Astrocyte (in vitro differentiated cells and primary cell): ENCODE results near the gene HSPB7. TPM values are rescaled to one million over a fixed set of nuclear protein-coding genes. Genes with fewer than 3 reads are reported as not detected.
"Not testable (repeated sequence)": the region's sequence is repeated elsewhere in the genome, so short reads cannot be mapped to it uniquely, and the experiment has no call there.

Source experiments
- DNase-seq: peaks from one replicate; pipeline ENCODE4 v3.0.0-alpha.2; 2010; ENCODE audit warnings: low read depth
- FAIRE-seq: peaks from 2 replicates; lab custom pipeline; 2011; peaks lifted over from hg19 to GRCh38; lab: Jason Lieb, UNC
- H2AFZ ChIP-seq: 2 replicates; pipeline ENCODE4 v1.6.0; 2012; ENCODE audit warnings: low read depth, low read length, inconsistent platforms
- H3K27ac ChIP-seq: 2 replicates; pipeline ENCODE4 v1.5.1; 2011; ENCODE audit warnings: low read depth, low read length, inconsistent platforms
- H3K27me3 ChIP-seq: 2 replicates; pipeline ENCODE4 v1.6.0; 2011; ENCODE audit warnings: low read length, inconsistent platforms; ENCODE audit not compliant: insufficient read depth
- H3K36me3 ChIP-seq: 2 replicates; pipeline ENCODE4 v1.5.1; 2011; ENCODE audit warnings: low read length, inconsistent platforms; ENCODE audit not compliant: insufficient read depth
- H3K4me1 ChIP-seq: 2 replicates; pipeline ENCODE4 v1.5.1; 2011; ENCODE audit warnings: low read length, inconsistent platforms; ENCODE audit not compliant: insufficient read depth
- H3K4me2 ChIP-seq: 2 replicates; pipeline ENCODE4 v1.6.0; 2012; ENCODE audit warnings: low read length, inconsistent platforms
- H3K4me3 ChIP-seq: 2 replicates; pipeline ENCODE4 v1.5.1; 2011; ENCODE audit warnings: low read depth, mild to moderate bottlenecking, low read length, inconsistent platforms; ENCODE audit not compliant: insufficient read depth
- H3K79me2 ChIP-seq: 2 replicates; pipeline ENCODE4 v1.6.0; 2012; ENCODE audit warnings: mild to moderate bottlenecking, low read length, inconsistent platforms; ENCODE audit not compliant: insufficient read depth
- H3K9ac ChIP-seq: 2 replicates; pipeline ENCODE4 v1.6.0; 2012; ENCODE audit warnings: mild to moderate bottlenecking, low read length, inconsistent platforms
- H3K9me3 ChIP-seq: 2 replicates; pipeline ENCODE4 v1.5.1; 2012; ENCODE audit warnings: low read depth, mild to moderate bottlenecking, low read length, inconsistent platforms; ENCODE audit not compliant: insufficient read depth
- H4K20me1 ChIP-seq: 2 replicates; pipeline ENCODE4 v1.6.0; 2012; ENCODE audit warnings: low read length, inconsistent platforms; ENCODE audit not compliant: insufficient read depth
- H3K27ac Mint-ChIP-seq: one replicate; pipeline ENCODE4 v1.8.0; 2021; ENCODE audit warnings: mild to moderate bottlenecking, mixed read lengths; ENCODE audit not compliant: unreplicated experiment
- H3K27me3 Mint-ChIP-seq: one replicate; pipeline ENCODE4 v1.8.0; 2021; ENCODE audit warnings: low read depth, mixed read lengths; ENCODE audit not compliant: unreplicated experiment
- H3K36me3 Mint-ChIP-seq: one replicate; pipeline ENCODE4 v1.8.0; 2021; ENCODE audit warnings: low read depth, mixed read lengths; ENCODE audit not compliant: unreplicated experiment
- H3K4me1 Mint-ChIP-seq: one replicate; pipeline ENCODE4 v1.8.0; 2021; ENCODE audit warnings: low read depth, mixed read lengths; ENCODE audit not compliant: unreplicated experiment
- H3K4me3 Mint-ChIP-seq: one replicate; pipeline ENCODE4 v1.8.0; 2021; ENCODE audit warnings: mild to moderate bottlenecking, moderate library complexity, mixed read lengths; ENCODE audit not compliant: unreplicated experiment
- H3K9me3 Mint-ChIP-seq: one replicate; pipeline ENCODE4 v1.8.0; 2021; ENCODE audit warnings: mild to moderate bottlenecking, mixed read lengths; ENCODE audit not compliant: unreplicated experiment
- CTCF ChIP-seq: IDR thresholded peaks from 2 replicates; pipeline ENCODE4 v1.5.1; 2011; ENCODE audit warnings: low read depth, mild to moderate bottlenecking, inconsistent platforms, low read length, moderate library complexity; ENCODE audit not compliant: insufficient read depth
- EZH2 ChIP-seq: IDR thresholded peaks from 2 replicates; pipeline ENCODE4 v1.6.1; 2012; ENCODE audit warnings: mild to moderate bottlenecking, low read length, inconsistent platforms; ENCODE audit not compliant: insufficient read depth
- total RNA-seq: library from RNA; stranded (reverse); gene quantifications from 2 replicates; pipeline ENCODE4 v1.2.1, GENCODE V29; 2021

The HSPB7 gene
- total RNA-seq, 1 donor from 2014 or later: 0.45 TPM

GRCh38 chr1:16061266-16061665 lies 43.4 kb upstream of the HSPB7 start:
- Histone ChIP-seq H3K4me3 (no peak overlapping the region), H4K20me1 (no peaks in the 10 kb centered on the region)
- peaks cover 48% of the 10 kb centered on the region for H3K27me3 Mint-ChIP-seq

GRCh38 chr1:16058394-16059120 lies 40.7 kb upstream of the HSPB7 start:
- H3K27ac Mint-ChIP-seq, FAIRE-seq: not testable (repeated sequence)

More at GRCh38 chr1:16061266-16061665, 43.4 kb upstream of the HSPB7 start:
- no peak for TF ChIP-seq CTCF
- TF ChIP-seq EZH2: no peak
- Histone ChIP-seq H2AFZ (no peak overlapping the region), H3K9me3 (no peaks in the 10 kb centered on the region), H3K4me1 (no peaks in the 10 kb centered on the region), H3K79me2 (no peaks in the 10 kb centered on the region), H3K27ac (no peak overlapping the region), H3K36me3 (no peaks in the 10 kb centered on the region), H3K9ac (no peak overlapping the region), H3K4me2 (no peak overlapping the region), H3K27me3 (peaks cover 4% of the 10 kb centered on the region)
- H3K27ac Mint-ChIP-seq: no peak overlapping the region
- H3K9me3 Mint-ChIP-seq: no peaks in the 10 kb centered on the region
- H3K4me3 Mint-ChIP-seq: no peak overlapping the region
- no peak for DNase-seq
- FAIRE-seq: no peak
- peaks cover 2% of the 10 kb centered on the region for H3K36me3 Mint-ChIP-seq
- no peaks in the 10 kb centered on the region for H3K4me1 Mint-ChIP-seq

GRCh38 chr1:16057314-16057915 lies 39.6 kb upstream of the HSPB7 start:
- H3K4me1 Mint-ChIP-seq, H3K79me2 ChIP-seq, H3K9ac ChIP-seq, H3K9me3 ChIP-seq, H2AFZ ChIP-seq, H4K20me1 ChIP-seq, H3K36me3 Mint-ChIP-seq, H3K4me1 ChIP-seq, H3K27ac Mint-ChIP-seq, DNase-seq, H3K36me3 ChIP-seq, FAIRE-seq, H3K27me3 ChIP-seq, H3K4me2 ChIP-seq, H3K27ac ChIP-seq, H3K9me3 Mint-ChIP-seq, H3K4me3 Mint-ChIP-seq, H3K4me3 ChIP-seq: not testable (repeated sequence)
- H3K27me3 Mint-ChIP-seq: peaks cover 24% of the 10 kb centered on the region

More at GRCh38 chr1:16058394-16059120, 40.7 kb upstream of the HSPB7 start:
- DNase-seq, H3K4me1 Mint-ChIP-seq, H3K9me3 Mint-ChIP-seq, H4K20me1 ChIP-seq, H3K4me2 ChIP-seq, H3K4me1 ChIP-seq, H3K4me3 ChIP-seq, H3K27me3 ChIP-seq, H3K79me2 ChIP-seq, H3K27ac ChIP-seq, H3K9ac ChIP-seq, H3K9me3 ChIP-seq, H3K36me3 ChIP-seq, H2AFZ ChIP-seq, H3K36me3 Mint-ChIP-seq, H3K4me3 Mint-ChIP-seq: not testable (repeated sequence)
- H3K27me3 Mint-ChIP-seq: peaks cover 29% of the 10 kb centered on the region

GRCh38 chr1:16056521-16056912 lies 38.7 kb upstream of the HSPB7 start:
- not testable (repeated sequence) for H3K9me3 ChIP-seq, H3K27me3 ChIP-seq, H3K4me3 ChIP-seq, H3K9me3 Mint-ChIP-seq, H3K79me2 ChIP-seq, H3K4me3 Mint-ChIP-seq, DNase-seq, H3K36me3 Mint-ChIP-seq, FAIRE-seq, H3K4me1 Mint-ChIP-seq, H3K9ac ChIP-seq, H2AFZ ChIP-seq, H3K4me2 ChIP-seq, H3K36me3 ChIP-seq, H3K27ac ChIP-seq, H3K27ac Mint-ChIP-seq, H4K20me1 ChIP-seq, H3K4me1 ChIP-seq
- peaks cover 30% of the 10 kb centered on the region for H3K27me3 Mint-ChIP-seq
